HepG2 (cell line): ENCODE measurements around the gene ZMIZ1. TPM values are rescaled to one million over a fixed set of nuclear protein-coding genes. Genes with fewer than 3 reads are reported as not detected.

ENCODE experiments used
- ATAC-seq: fragments of 200-7000 bp; cut with Tn5 transposase; 3 replicates; pipeline ENCODE4 v1.9.1; 2020; ENCODE audit warnings: mild to moderate bottlenecking, moderate library complexity
- BruUV-seq: library from RNA; stranded (reverse); fragments of 400-500 nt; replicated peaks from 2 replicates; lab custom pipeline; 2021; lab: Mats Ljungman, UMichigan
- CTCF ChIA-PET: fragments of 300-600 bp; formaldehyde crosslinking; extraction: SDS; loops from one replicate; lab custom pipeline; 2021; ENCODE audit warnings: low total read pairs, inconsistent platforms, low intra/inter-chr PET ratio; lab: Yijun Ruan, JAX
- POLR2A ChIA-PET: fragments of 350-600 bp; sonication (Branson Sonifier 250); formaldehyde crosslinking; loops from one replicate; lab custom pipeline; 2020; ENCODE audit warnings: antibody characterized with exemption, inconsistent platforms; lab: Yijun Ruan, JAX
- DNase-seq: peaks from one replicate; pipeline ENCODE4 v3.0.0-alpha.2; 2015; ENCODE audit warnings: low spot score
- FAIRE-seq: peaks from 3 replicates; lab custom pipeline; 2011; peaks lifted over from hg19 to GRCh38; lab: Jason Lieb, UNC
- H2AFZ ChIP-seq: one replicate; pipeline ENCODE4 v1.6.1; 2011; ENCODE audit warnings: low read length, inconsistent platforms
- H3K27ac ChIP-seq: fragments of 300-600 bp; 3 replicates; pipeline ENCODE4 v1.8.0; 2011; ENCODE audit warnings: mixed run types, mild to moderate bottlenecking, mixed read lengths, low read length, inconsistent platforms; ENCODE audit not compliant: insufficient read depth; ENCODE audit errors: extremely low read length
- H3K27me3 ChIP-seq, 2 experiments: fragments of 200-600 bp in 1 of 2; 2 replicates in 1 of 2; 3 replicates in 1 of 2; pipeline versions ENCODE4 v1.6.0 to v1.8.0; 2011; ENCODE audit warnings: low read length in 2 of 2, mild to moderate bottlenecking in 2 of 2, moderate library complexity in 2 of 2, inconsistent platforms in 1 of 2; ENCODE audit not compliant: insufficient read depth in 2 of 2, control insufficient read depth in 1 of 2
- H3K36me3 ChIP-seq, 2 experiments: fragments of 200-600 bp in 1 of 2; replicated peaks in 1 of 2; 2 replicates in 1 of 2; 3 replicates in 1 of 2; pipeline versions ENCODE4 v1.5.1 to v1.8.0; 2011; ENCODE audit warnings: low read length in 2 of 2, inconsistent platforms in 1 of 2; ENCODE audit not compliant: insufficient read depth in 2 of 2, control insufficient read depth in 1 of 2
- H3K4me1 ChIP-seq: 2 replicates; pipeline ENCODE4 v1.5.1; 2012; ENCODE audit warnings: low read length, inconsistent platforms; ENCODE audit not compliant: insufficient read depth
- H3K4me2 ChIP-seq: 2 replicates; pipeline ENCODE4 v1.6.0; 2011; ENCODE audit warnings: low read depth, low read length, inconsistent platforms
- H3K4me3 ChIP-seq, 3 experiments: fragments of 200-600 bp in 1 of 3; sonication (generic), shearing (Covaris generic) in 1 of 3; replicated peaks in 1 of 3; 2 replicates each; pipeline ENCODE4 v1.5.1; 2011 to 2016; ENCODE audit warnings: low read length in 3 of 3, inconsistent platforms in 2 of 3, low read depth in 2 of 3, mild to moderate bottlenecking in 2 of 3, control low read depth in 1 of 3, mixed read lengths in 1 of 3; ENCODE audit not compliant: insufficient read depth in 1 of 3
- H3K79me2 ChIP-seq: one replicate; pipeline ENCODE4 v1.6.1; 2011; ENCODE audit warnings: low read length, inconsistent platforms; ENCODE audit not compliant: insufficient read depth
- H3K9ac ChIP-seq: 2 replicates; pipeline ENCODE4 v1.6.0; 2011; ENCODE audit warnings: mild to moderate bottlenecking, low read depth, low read length, inconsistent platforms; ENCODE audit not compliant: insufficient read depth
- H3K9me3 ChIP-seq: 2 replicates; pipeline ENCODE4 v1.5.1; 2012; ENCODE audit warnings: mild to moderate bottlenecking, low read length
- H4K20me1 ChIP-seq: 2 replicates; pipeline ENCODE4 v1.6.0; 2011; ENCODE audit warnings: inconsistent platforms, mild to moderate bottlenecking, low read length, moderate library complexity; ENCODE audit not compliant: insufficient read depth
- CBX5 ChIP-seq: sonication (generic); formaldehyde crosslinking; IDR thresholded peaks from 2 replicates; pipeline ENCODE4 v1.4.0; 2020; ENCODE audit warnings: missing genetic modification reagents, borderline replicate concordance
- GATAD1 ChIP-seq: IDR thresholded peaks from 2 replicates; pipeline ENCODE4 v1.6.1; 2016; ENCODE audit warnings: missing genetic modification reagents, missing compliant biosample characterization
- GTF3A ChIP-seq: sonication (generic); formaldehyde crosslinking; conservative IDR thresholded peaks from 2 replicates; pipeline ENCODE4 v1.4.0; 2020; ENCODE audit warnings: mild to moderate bottlenecking, missing genetic modification reagents
- TOE1 ChIP-seq: sonication (generic); formaldehyde crosslinking; IDR thresholded peaks from 2 replicates; pipeline ENCODE4 v1.4.0; 2020; ENCODE audit warnings: mild to moderate bottlenecking, missing genetic modification reagents
- ZFP90 ChIP-seq: sonication (generic); formaldehyde crosslinking; IDR thresholded peaks from 2 replicates; pipeline ENCODE4 v1.8.0; 2022; ENCODE audit warnings: missing genetic modification reagents, mild to moderate bottlenecking, inconsistent platforms, borderline replicate concordance
- ZFX ChIP-seq: sonication (generic); formaldehyde crosslinking; IDR thresholded peaks from 2 replicates; pipeline ENCODE4 v1.4.0; 2020; ENCODE audit warnings: mild to moderate bottlenecking, low read depth, missing genetic modification reagents, moderate library complexity
- ZNF136 ChIP-seq: sonication (generic); formaldehyde crosslinking; IDR thresholded peaks from 2 replicates; pipeline ENCODE4 v1.8.1; 2022; ENCODE audit warnings: low read depth, mild to moderate bottlenecking, moderate library complexity, missing genetic modification reagents
- ZNF34 ChIP-seq: sonication (generic); formaldehyde crosslinking; IDR thresholded peaks from 2 replicates; pipeline ENCODE4 v1.4.0; 2020; ENCODE audit warnings: mild to moderate bottlenecking, missing genetic modification reagents, borderline replicate concordance
- ZSCAN9 ChIP-seq: IDR thresholded peaks from 2 replicates; pipeline ENCODE4 v1.6.1; 2016; ENCODE audit warnings: borderline replicate concordance
- WGBS: methylation state at CpG from one replicate; pipeline ENCODE4 v1.1.6; 2017; ENCODE audit warnings: low lambda C conversion rate; 5-methylcytosine and 5-hydroxymethylcytosine counted together
- in situ Hi-C: cut with HindIII; loops from 2 replicates; pipeline ENCODE4 v1.10.0; 2017; ENCODE audit warnings: low pct_unique_long_range_greater_than_20kb; ENCODE audit not compliant: extremely low pct_ligation_motif_present
- intact Hi-C: fragments of 100-400 bp; cut with micrococcal nuclease; formaldehyde crosslinking; loops from one replicate; pipeline ENCODE4 v1.10.0; 2022; ENCODE audit not compliant: unreplicated experiment
- polyA plus RNA-seq, 8 experiments: library from polyadenylated mRNA; depleted of rRNA in 3 of 8; stranded (reverse) in 7 of 8; unstranded in 1 of 8; fragments of >200 nt; fragmentation: Illumina TruSeq in 4 of 8; extraction: Trizol in 4 of 8; gene quantifications; 2 replicates each; pipeline versions ENCODE4 v1.2.1 to v1.2.3, GENCODE V29; 2011 to 2016; ENCODE audit warnings: low read depth in 4 of 8, missing spikeins in 1 of 8, mixed read lengths in 1 of 8; ENCODE audit not compliant: insufficient read depth in 1 of 8
- total RNA-seq, 5 experiments: library from RNA; depleted of rRNA; stranded (reverse); fragments of >200 nt; fragmentation: Illumina TruSeq; extraction: Trizol; gene quantifications; 2 replicates each; pipeline ENCODE4 v1.2.3, GENCODE V29; 2016; ENCODE audit warnings: low read depth in 1 of 5
- TF ChIP-seq, protein P1 (sequence below), 2 experiments: fragments of 450-650 bp in 1 of 2; sonication (generic) in 1 of 2; formaldehyde crosslinking in 1 of 2; IDR thresholded peaks; 2 replicates each; pipeline versions ENCODE4 v1.6.1 to v1.8.0; 2016 to 2022; ENCODE audit warnings: antibody characterized with exemption in 1 of 2, mild to moderate bottlenecking in 1 of 2, missing genetic modification reagents in 1 of 2
- TF ChIP-seq, protein P2 (sequence below): sonication (generic); formaldehyde crosslinking; IDR thresholded peaks from 2 replicates; pipeline ENCODE4 v1.4.0; 2020; ENCODE audit warnings: mild to moderate bottlenecking, missing genetic modification reagents

The ZMIZ1 gene
- total and polyA plus RNA-seq, 2 of the 13 experiments (the other 11 are each of a cell fraction or from before 2014, with no cell fraction given), result 5.3 to 10.2 TPM

DNA sequence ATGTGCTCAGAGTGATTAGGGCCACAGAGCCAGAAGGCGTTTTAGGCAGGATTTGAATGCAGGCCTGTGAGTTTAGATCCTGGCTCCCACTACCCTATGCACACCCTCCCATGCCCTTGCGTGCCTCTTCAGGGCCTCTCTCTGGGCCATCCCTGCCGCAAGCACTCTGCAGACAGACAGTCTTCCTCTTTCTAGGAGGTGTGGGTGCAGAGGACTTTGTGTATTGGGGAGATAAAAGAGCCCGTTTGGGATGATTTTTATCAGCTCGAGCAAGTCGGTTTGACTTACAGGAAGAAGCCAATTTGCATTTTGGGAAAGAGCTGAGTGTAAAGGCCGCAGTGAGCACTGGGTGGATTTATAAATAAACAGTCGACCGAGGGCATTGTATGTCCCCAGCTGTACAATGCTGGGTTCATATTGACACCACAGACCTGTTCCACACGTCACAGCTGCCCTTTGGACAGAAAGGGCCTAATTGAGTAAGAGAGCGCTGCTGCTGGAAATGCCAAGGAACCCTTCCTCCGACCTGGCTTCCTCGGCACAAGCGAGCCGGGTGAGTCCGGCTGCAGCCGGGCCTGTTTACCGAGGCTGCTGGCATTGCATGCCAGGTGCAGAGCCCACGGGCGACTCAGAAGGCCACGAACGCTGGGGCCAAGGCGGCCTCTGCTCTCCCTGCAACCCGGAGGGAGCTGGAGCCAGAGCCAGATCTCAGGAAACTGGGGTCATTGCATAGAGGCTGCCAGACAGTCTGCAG is 25.1 kb downstream of the ZMIZ1 start:
- peaks cover 94% of the 10 kb centered on the region for H3K4me1 ChIP-seq
- CTCF ChIA-PET, result no interaction called here
- FAIRE-seq (peak; percentile 93), ATAC-seq (peak; percentile 95), DNase-seq (peak; percentile 97)
- H3K27ac ChIP-seq, result peak overlapping the region; percentile 91
- H3K4me3 ChIP-seq, result peak overlapping the region; percentile 11 to 60 (median 23); a peak in 4 of 6 replicates
- intact Hi-C loops, result loop anchor here (1.0 to 5.0 kb wide), 3 partner anchors 11 to 33 kb away; no protein-coding TSS in a partner anchor
- peak overlapping the region; percentile 94 for H3K4me2 ChIP-seq
- BruUV-seq, result no TSS peak
- peaks cover 93% of the 10 kb centered on the region for H3K79me2 ChIP-seq
- POLR2A ChIA-PET, result interaction anchor here (0.6 to 2.7 kb wide), 11 partner anchors 10 to 120 kb away, joined by 3 to 13 read pairs (median 5); no protein-coding TSS in a partner anchor
- no peaks in the 10 kb centered on the region for H3K9me3 ChIP-seq
- H3K36me3 ChIP-seq, result peaks cover 5 to 18% of the 10 kb centered on the region in 2 experiments
- H2AFZ ChIP-seq, result no peak overlapping the region
- peak overlapping the region; percentile 65 for H3K9ac ChIP-seq
- H3K27me3 ChIP-seq, result no peaks in the 10 kb centered on the region
- H4K20me1 ChIP-seq, result peaks cover 89% of the 10 kb centered on the region
- WGBS, result 0% methylated on average over 9 of the region's 24 CpGs
- in situ Hi-C loops, result loop anchor here (25.0 kb wide), 1 partner anchor 93 kb away; no protein-coding TSS in a partner anchor
- TF ChIP-seq ZSCAN9 (CRISPR knock-in tag) (peak; percentile 73; the same call in 1 of the 2 replicates), ZFX (CRISPR knock-in tag) (peak; percentile 77), GTF3A (no peak), GATAD1 (CRISPR knock-in tag) (0 out of 2 replicates have a peak, but pooled peaks have one; percentile 53), TOE1 (no peak), ZFP90 (no peak; the same call in 1 of the 2 replicates), ZNF34 (CRISPR knock-in tag) (no peak), ZNF136 (CRISPR knock-in tag) (no peak), CBX5 (CRISPR knock-in tag) (no peak)
- TF ChIP-seq, protein P1, sequence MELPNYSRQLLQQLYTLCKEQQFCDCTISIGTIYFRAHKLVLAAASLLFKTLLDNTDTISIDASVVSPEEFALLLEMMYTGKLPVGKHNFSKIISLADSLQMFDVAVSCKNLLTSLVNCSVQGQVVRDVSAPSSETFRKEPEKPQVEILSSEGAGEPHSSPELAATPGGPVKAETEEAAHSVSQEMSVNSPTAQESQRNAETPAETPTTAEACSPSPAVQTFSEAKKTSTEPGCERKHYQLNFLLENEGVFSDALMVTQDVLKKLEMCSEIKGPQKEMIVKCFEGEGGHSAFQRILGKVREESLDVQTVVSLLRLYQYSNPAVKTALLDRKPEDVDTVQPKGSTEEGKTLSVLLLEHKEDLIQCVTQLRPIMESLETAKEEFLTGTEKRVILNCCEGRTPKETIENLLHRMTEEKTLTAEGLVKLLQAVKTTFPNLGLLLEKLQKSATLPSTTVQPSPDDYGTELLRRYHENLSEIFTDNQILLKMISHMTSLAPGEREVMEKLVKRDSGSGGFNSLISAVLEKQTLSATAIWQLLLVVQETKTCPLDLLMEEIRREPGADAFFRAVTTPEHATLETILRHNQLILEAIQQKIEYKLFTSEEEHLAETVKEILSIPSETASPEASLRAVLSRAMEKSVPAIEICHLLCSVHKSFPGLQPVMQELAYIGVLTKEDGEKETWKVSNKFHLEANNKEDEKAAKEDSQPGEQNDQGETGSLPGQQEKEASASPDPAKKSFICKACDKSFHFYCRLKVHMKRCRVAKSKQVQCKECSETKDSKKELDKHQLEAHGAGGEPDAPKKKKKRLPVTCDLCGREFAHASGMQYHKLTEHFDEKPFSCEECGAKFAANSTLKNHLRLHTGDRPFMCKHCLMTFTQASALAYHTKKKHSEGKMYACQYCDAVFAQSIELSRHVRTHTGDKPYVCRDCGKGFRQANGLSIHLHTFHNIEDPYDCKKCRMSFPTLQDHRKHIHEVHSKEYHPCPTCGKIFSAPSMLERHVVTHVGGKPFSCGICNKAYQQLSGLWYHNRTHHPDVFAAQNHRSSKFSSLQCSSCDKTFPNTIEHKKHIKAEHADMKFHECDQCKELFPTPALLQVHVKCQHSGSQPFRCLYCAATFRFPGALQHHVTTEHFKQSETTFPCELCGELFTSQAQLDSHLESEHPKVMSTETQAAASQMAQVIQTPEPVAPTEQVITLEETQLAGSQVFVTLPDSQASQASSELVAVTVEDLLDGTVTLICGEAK (IDR thresholded peaks at IDR 0.05), result no peak
- TF ChIP-seq, protein P1 (CRISPR knock-in tag; IDR thresholded peaks at IDR 0.05), result no peak; the same call in 1 of the 2 replicates
- TF ChIP-seq, protein P2, sequence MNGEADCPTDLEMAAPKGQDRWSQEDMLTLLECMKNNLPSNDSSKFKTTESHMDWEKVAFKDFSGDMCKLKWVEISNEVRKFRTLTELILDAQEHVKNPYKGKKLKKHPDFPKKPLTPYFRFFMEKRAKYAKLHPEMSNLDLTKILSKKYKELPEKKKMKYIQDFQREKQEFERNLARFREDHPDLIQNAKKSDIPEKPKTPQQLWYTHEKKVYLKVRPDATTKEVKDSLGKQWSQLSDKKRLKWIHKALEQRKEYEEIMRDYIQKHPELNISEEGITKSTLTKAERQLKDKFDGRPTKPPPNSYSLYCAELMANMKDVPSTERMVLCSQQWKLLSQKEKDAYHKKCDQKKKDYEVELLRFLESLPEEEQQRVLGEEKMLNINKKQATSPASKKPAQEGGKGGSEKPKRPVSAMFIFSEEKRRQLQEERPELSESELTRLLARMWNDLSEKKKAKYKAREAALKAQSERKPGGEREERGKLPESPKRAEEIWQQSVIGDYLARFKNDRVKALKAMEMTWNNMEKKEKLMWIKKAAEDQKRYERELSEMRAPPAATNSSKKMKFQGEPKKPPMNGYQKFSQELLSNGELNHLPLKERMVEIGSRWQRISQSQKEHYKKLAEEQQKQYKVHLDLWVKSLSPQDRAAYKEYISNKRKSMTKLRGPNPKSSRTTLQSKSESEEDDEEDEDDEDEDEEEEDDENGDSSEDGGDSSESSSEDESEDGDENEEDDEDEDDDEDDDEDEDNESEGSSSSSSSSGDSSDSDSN, result peak; percentile 54
